ENCODE results near the gene HGFAC.

DNA sequence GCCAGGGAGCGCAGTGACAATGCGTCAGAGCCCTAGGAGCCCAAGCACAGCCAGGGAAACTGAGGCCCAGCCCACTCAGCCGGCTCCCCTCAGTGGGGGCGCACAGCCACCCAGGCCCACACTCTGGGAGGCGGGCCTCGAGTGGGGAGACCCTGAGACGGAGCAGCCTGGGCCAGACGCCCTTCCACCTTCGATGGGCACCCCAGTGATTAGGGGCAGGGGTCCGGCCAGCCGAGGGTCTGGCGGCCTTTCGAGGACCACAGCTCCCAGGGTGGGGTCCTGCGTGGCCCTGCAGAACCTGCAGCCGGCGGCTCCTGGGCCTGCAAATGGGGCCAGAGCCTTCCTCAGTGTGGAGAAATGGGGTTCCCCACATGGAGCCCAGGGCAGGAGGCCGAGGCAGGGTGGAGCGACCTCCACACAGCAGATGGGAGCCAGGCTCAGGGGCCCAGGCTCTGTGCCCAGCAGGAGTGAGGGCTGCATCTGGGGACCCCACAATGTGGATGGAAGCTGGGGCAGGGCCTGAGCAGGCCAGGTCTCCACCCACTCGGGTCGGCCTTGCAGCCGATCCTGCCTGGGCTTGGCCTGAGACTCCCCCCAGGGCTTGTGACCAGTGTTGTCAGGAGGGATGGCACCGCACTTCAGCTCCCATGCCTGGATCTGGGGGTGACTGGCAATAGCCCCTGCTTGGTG is 5.0 kb downstream of the HGFAC start:
- TF ChIP-seq EZH2phosphoT487 (IDR thresholded peaks at IDR 0.05; ENCODE audit: low read depth, severe bottlenecking, unreplicated experiment) (no peak), EZH2 (IDR thresholded peaks at IDR 0.05; ENCODE audit: borderline replicate concordance) (no peak)

All from hepatocyte (in vitro differentiated cells).